Left renal cortex interstitium (tissue), 4 donors: ENCODE measurements around the gene FSCN2. TPM values are rescaled to one million over a fixed set of nuclear protein-coding genes. Genes with fewer than 3 reads are reported as not detected.

Experiments
- DNase-seq, 4 donors: peaks; one replicate each; pipeline ENCODE4 v3.0.0-alpha.2; 2013; ENCODE audit warnings: low read depth in 4 of 4, low spot score in 2 of 4, missing footprints in 1 of 4
- polyA plus RNA-seq, 4 donors: library from polyadenylated mRNA; unstranded; fragments of 120-200 nt; gene quantifications; one replicate each; pipeline ENCODE4 v1.2.1, GENCODE V29; 2013; ENCODE audit not compliant: insufficient read length in 4 of 4

FSCN2 gene
- polyA plus RNA-seq, 4 donors = 1.3 to 2.8 (median 2.1) TPM

GRCh38 chr17:81511804-81512561 is 16.2 kb upstream of the FSCN2 start:
- DNase-seq = no peak

GRCh38 chr17:81512562-81513371 is 15.4 kb upstream of the FSCN2 start, which contains the start of gene ACTG1:
Gene ACTG1, minus strand, starts transcription at chr17:81512799. Its CDS starts 445 bp downstream, at chr17:81512354.
- peak in 3 of 4 donors; percentile 84 to 90 (median 87) for DNase-seq

- no peak for DNase-seq
These were observed 14.8 kb upstream of the FSCN2 start for GRCh38 chr17:81513372-81513752.

- no peak for DNase-seq
These were observed 14.3 kb upstream of the FSCN2 start for GRCh38 chr17:81513753-81514488.

GRCh38 chr17:81514489-81514738 is 13.8 kb upstream of the FSCN2 start:
- DNase-seq = no peak

GRCh38 chr17:81514739-81515529 is 13.2 kb upstream of the FSCN2 start:
- DNase-seq = no peak

- no peak for DNase-seq
These were observed 12.6 kb upstream of the FSCN2 start for GRCh38 chr17:81515530-81516041.

GRCh38 chr17:81516439-81516838 is 11.7 kb upstream of the FSCN2 start:
- DNase-seq = no peak

- DNase-seq = no peak
These were observed 11.2 kb upstream of the FSCN2 start for GRCh38 chr17:81517009-81517338.

- no peak for DNase-seq
These were observed 10.7 kb upstream of the FSCN2 start for GRCh38 chr17:81517339-81518112.

- DNase-seq = no peak
These were observed 9.9 kb upstream of the FSCN2 start for GRCh38 chr17:81518113-81518784.

- no peak for DNase-seq
These were observed 9.3 kb upstream of the FSCN2 start for GRCh38 chr17:81518785-81519283.

- DNase-seq = no peak
These were observed 8.7 kb upstream of the FSCN2 start for GRCh38 chr17:81519284-81520020.

- DNase-seq = no peak
These were observed 7.9 kb upstream of the FSCN2 start for GRCh38 chr17:81520021-81520901.

- peak in 2 of 4 donors; percentile 69 to 83 for DNase-seq
These were observed 5.4 kb upstream of the FSCN2 start for GRCh38 chr17:81522491-81523401.

GRCh38 chr17:81523402-81524038 is 4.7 kb upstream of the FSCN2 start:
- DNase-seq = no peak
